ENCODE data around the gene IL34.

- TF ChIP-seq CTCF (IDR thresholded peaks at IDR 0.05) (no peak), MAX (IDR thresholded peaks at IDR 0.05; ENCODE audit: low read depth) (no peak), TAF1 (IDR thresholded peaks at IDR 0.05; ENCODE audit: borderline replicate concordance, low read depth, low read length) (no peak), POLR2AphosphoS5 (IDR thresholded peaks at IDR 0.05; ENCODE audit: low read depth, low read length) (no peak), RAD21 (IDR thresholded peaks at IDR 0.05; ENCODE audit: low read length) (no peak), EP300 (IDR thresholded peaks at IDR 0.05; ENCODE audit: borderline replicate concordance in 1 of 2, low read depth in 1 of 2, low read length in 1 of 2) (no peak), RCOR1 (IDR thresholded peaks at IDR 0.05; ENCODE audit: low read length) (no peak), EZH2phosphoT487 (IDR thresholded peaks at IDR 0.05; ENCODE audit: borderline replicate concordance, low read depth) (no peak), RFX5 (IDR thresholded peaks at IDR 0.05; ENCODE audit: low read length) (no peak), FOXJ3 (CRISPR knock-in tag; IDR thresholded peaks at IDR 0.05) (no peak)
Measured at GRCh38 chr16:70670175-70670574, 23.8 kb downstream of the IL34 start.

All from SK-N-SH (cell line).